ENCODE results near the gene ANKRD40. TPM values are rescaled to one million over a fixed set of nuclear protein-coding genes. Genes with fewer than 3 reads are reported as not detected.

ANKRD40 gene
- total and polyA plus RNA-seq, 7 donors: 12.3 to 76.3 (median 51.2) TPM

DNA sequence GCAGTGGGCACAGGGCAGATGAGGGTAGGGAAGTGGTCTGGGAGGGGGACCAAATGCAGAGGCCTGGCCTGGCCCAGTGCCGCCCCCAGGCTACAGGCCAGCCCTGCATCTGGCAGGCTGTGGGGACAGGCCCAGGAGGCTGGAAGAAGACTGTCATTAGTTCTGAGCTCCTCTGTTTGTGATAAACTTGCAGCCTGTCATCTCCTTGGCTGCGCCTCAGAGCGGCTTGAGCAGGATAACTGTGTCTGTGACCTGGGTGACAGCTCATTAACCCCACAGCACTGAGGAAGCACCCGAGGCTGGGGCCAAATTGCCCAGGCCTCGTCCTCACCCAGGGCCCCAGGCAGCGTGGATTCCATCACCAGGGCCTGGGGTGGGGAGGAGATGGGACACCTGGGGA lies 49.1 kb downstream of the ANKRD40 start:
- Histone ChIP-seq H3K27me3 (no peaks in the 10 kb centered on the region), H3K4me3 (no peak overlapping the region), H3K36me3 (no peaks in the 10 kb centered on the region), H3K27ac (no peak overlapping the region), H3K4me1 (peaks cover 0 to 33% (median 25%) of the 10 kb centered on the region in 4 donors), H3K9me3 (no peaks in the 10 kb centered on the region)
- intact Hi-C loops (cut with DNase I): no loop called here
- no peak for TF ChIP-seq EP300 (IDR thresholded peaks at IDR 0.05)
- TF ChIP-seq, protein P1, sequence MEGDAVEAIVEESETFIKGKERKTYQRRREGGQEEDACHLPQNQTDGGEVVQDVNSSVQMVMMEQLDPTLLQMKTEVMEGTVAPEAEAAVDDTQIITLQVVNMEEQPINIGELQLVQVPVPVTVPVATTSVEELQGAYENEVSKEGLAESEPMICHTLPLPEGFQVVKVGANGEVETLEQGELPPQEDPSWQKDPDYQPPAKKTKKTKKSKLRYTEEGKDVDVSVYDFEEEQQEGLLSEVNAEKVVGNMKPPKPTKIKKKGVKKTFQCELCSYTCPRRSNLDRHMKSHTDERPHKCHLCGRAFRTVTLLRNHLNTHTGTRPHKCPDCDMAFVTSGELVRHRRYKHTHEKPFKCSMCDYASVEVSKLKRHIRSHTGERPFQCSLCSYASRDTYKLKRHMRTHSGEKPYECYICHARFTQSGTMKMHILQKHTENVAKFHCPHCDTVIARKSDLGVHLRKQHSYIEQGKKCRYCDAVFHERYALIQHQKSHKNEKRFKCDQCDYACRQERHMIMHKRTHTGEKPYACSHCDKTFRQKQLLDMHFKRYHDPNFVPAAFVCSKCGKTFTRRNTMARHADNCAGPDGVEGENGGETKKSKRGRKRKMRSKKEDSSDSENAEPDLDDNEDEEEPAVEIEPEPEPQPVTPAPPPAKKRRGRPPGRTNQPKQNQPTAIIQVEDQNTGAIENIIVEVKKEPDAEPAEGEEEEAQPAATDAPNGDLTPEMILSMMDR (IDR thresholded peaks at IDR 0.05): no peak
- WGBS, 2 donors: 78 to 82% methylated on average over 6 of the region's 6 CpGs
- DNase-seq: no peak

GRCh38 chr17:50657627-50658026 lies 50.1 kb downstream of the ANKRD40 start:
- H3K27me3 ChIP-seq: no peaks in the 10 kb centered on the region
- TF ChIP-seq POLR2A (IDR thresholded peaks at IDR 0.05) (no peak), POLR2AphosphoS5 (IDR thresholded peaks at IDR 0.05) (no peak), EP300 (IDR thresholded peaks at IDR 0.05) (no peak)
- TF ChIP-seq, protein P1 (IDR thresholded peaks at IDR 0.05): no peak
- no peaks in the 10 kb centered on the region for H3K9me3 ChIP-seq
- H3K27ac ChIP-seq: no peak overlapping the region
- no peak overlapping the region for H3K4me3 ChIP-seq
- peaks cover 0 to 33% (median 25%) of the 10 kb centered on the region in 4 donors for H3K4me1 ChIP-seq
- 34 to 76% methylated on average over 7 of the region's 7 CpGs for WGBS, 2 donors
- H3K36me3 ChIP-seq: no peaks in the 10 kb centered on the region
- DNase-seq: no peak
- intact Hi-C loops (cut with DNase I): no loop called here

- H3K4me3 ChIP-seq: no peak overlapping the region
- H3K36me3 ChIP-seq: no peaks in the 10 kb centered on the region
- DNase-seq: no peak
- intact Hi-C loops (cut with DNase I): no loop called here
- no peaks in the 10 kb centered on the region for H3K9me3 ChIP-seq
- no peak overlapping the region for H3K27ac ChIP-seq
- no peaks in the 10 kb centered on the region for H3K27me3 ChIP-seq
- TF ChIP-seq POLR2A (IDR thresholded peaks at IDR 0.05) (no peak), EP300 (IDR thresholded peaks at IDR 0.05) (no peak), POLR2AphosphoS5 (IDR thresholded peaks at IDR 0.05) (no peak)
- TF ChIP-seq, protein P1 (IDR thresholded peaks at IDR 0.05): no peak
- H3K4me1 ChIP-seq: peaks cover 0 to 31% (median 22%) of the 10 kb centered on the region in 4 donors
- WGBS, 2 donors: 84 to 90% methylated on average over 7 of the region's 7 CpGs
Measured at GRCh38 chr17:50657054-50657453, 50.7 kb downstream of the ANKRD40 start.

DNA sequence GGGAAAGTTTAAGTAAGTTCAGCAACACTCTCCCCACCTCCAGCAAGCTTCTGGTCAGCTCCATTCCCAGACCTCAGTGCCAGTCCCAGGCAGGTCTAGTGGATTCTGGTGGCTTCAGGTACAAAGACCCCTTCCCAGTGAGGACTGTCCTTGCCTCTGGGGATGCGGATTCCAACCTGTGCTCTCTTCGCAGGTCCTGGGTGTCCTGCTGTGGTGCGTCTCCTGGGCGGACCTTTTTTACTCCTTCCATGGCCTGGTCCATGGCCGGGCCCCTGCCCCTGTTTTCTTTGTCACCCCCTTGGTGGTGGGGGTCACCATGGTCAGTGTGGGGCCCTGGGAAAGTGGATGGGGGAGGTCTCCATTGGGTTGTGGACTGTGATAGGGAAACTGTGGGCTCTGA lies 51.2 kb downstream of the ANKRD40 start:
- 95 to 96% methylated on average over 5 of the region's 5 CpGs for WGBS, 2 donors
- Histone ChIP-seq H3K9me3 (no peaks in the 10 kb centered on the region), H3K27ac (no peak overlapping the region), H3K27me3 (no peaks in the 10 kb centered on the region), H3K4me3 (no peak overlapping the region), H3K36me3 (no peaks in the 10 kb centered on the region), H3K4me1 (peaks cover 0 to 25% (median 16%) of the 10 kb centered on the region in 4 donors)
- no peak for DNase-seq
- TF ChIP-seq EP300 (IDR thresholded peaks at IDR 0.05): no peak
- no peak for TF ChIP-seq POLR2A (IDR thresholded peaks at IDR 0.05)
- TF ChIP-seq, protein P1 (IDR thresholded peaks at IDR 0.05): no peak
- no peak for TF ChIP-seq POLR2AphosphoS5 (IDR thresholded peaks at IDR 0.05)
- intact Hi-C loops (cut with DNase I): no loop called here

DNA sequence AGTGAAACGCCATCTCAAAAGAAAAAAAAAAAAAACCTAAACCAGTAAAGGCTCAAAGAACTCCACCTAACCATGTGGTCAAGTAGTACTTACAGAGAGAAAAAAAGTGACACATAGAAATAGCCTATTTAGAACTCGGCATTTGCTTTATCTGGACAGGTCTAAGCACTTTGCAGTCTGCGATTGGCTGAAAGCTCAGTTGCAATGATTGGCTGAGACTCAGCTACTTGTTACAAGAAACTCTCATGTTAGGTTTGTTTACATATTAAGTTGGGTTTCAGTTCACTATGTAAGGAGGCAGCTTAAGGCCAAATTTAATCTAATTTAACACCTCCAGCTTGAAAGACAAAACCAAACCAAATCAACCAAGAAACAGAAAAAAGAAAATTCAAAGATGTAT lies 54.0 kb downstream of the ANKRD40 start:
- no peak for DNase-seq
- H3K4me1 ChIP-seq: no peaks in the 10 kb centered on the region
- H3K36me3 ChIP-seq: no peaks in the 10 kb centered on the region
- H3K4me3 ChIP-seq: no peak overlapping the region
- H3K9me3 ChIP-seq: no peaks in the 10 kb centered on the region
- intact Hi-C loops (cut with DNase I): no loop called here
- H3K27ac ChIP-seq: no peak overlapping the region
- TF ChIP-seq POLR2A (IDR thresholded peaks at IDR 0.05) (no peak), EP300 (IDR thresholded peaks at IDR 0.05) (no peak), POLR2AphosphoS5 (IDR thresholded peaks at IDR 0.05) (no peak)
- H3K27me3 ChIP-seq: no peaks in the 10 kb centered on the region
- 90 to 92% methylated on average over 3 of the region's 3 CpGs for WGBS, 2 donors

Data from sigmoid colon (tissue), 7 donors.